ENCODE results near the gene MAD1L1. TPM values are rescaled to one million over a fixed set of nuclear protein-coding genes. Genes with fewer than 3 reads are reported as not detected.
A peak's percentile ranks its signal among the peaks of the same experiment; 100 is the strongest.

MAD1L1 gene
- total and polyA plus RNA-seq, 2 of the 8 experiments (the other 6 are each of a cell fraction or from before 2014, with no cell fraction given) = 40.4 to 44.6 TPM

DNA sequence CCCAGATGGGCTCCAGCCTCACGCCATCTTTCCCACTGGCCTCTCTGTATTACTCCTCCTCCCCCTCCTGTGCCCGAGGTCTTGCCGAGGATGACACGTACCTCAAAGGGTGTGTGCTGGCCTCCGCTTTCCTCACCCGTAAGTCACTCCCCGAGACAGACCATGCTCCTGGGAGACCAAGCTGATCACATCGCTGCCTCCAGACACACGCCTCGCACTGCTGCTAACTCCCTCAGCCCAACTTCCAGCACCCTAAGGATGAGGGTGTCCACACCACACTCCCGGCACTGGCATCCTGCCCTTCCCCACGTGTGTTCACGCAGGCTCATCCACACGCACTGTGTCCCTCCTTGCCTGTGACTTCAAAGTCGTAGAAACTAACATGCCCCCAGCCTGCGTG, 24.0 kb downstream of the MAD1L1 start:
- Histone ChIP-seq H2BK12ac (ENCODE audit: low read depth, low read length) (no peak overlapping the region), H3K23ac (ENCODE audit: insufficient read length) (no peak overlapping the region), H3K9me3 (ENCODE audit: insufficient read depth in 2 of 2, low read depth in 1 of 2, low read length in 1 of 2) (no peaks in the 10 kb centered on the region), H4K8ac (ENCODE audit: extremely low read depth, insufficient read depth, low read length) (no peak overlapping the region; the same call in 1 of the 2 replicates), H4K20me1 (replicated peaks in 1 of 2; ENCODE audit: control insufficient read depth in 1 of 2, insufficient read depth in 2 of 2, low read length in 2 of 2) (peaks cover 3 to 25% of the 10 kb centered on the region in 2 experiments), H3K14ac (ENCODE audit: insufficient read length) (no peak overlapping the region), H3K56ac (replicated peaks; ENCODE audit: insufficient read length, low read depth, low read length) (no peak overlapping the region), H2BK5ac (ENCODE audit: low read depth, low read length) (peak overlapping the region; percentile 61), H3K36me3 (ENCODE audit: control insufficient read depth in 2 of 4, insufficient read depth in 4 of 4, low read length in 3 of 4) (peaks cover 8 to 34% (median 23%) of the 10 kb centered on the region in 4 experiments; a peak in 6 of 8 replicates), H2BK20ac (ENCODE audit: low read length) (no peak overlapping the region), H2AFZ (ENCODE audit: low read length) (no peak overlapping the region), H3K4me2 (ENCODE audit: insufficient read depth in 1 of 2, low read depth in 2 of 2, low read length in 2 of 2) (no peak overlapping the region), H3K23me2 (ENCODE audit: low read depth, low read length) (no peaks in the 10 kb centered on the region), H2AK5ac (ENCODE audit: low read depth, low read length) (no peak overlapping the region), H3K4me3 (ENCODE audit: extremely low read depth in 1 of 4, insufficient read depth in 2 of 4, low read depth in 3 of 4, low read length in 4 of 4) (no peak overlapping the region), H3K27me3 (replicated peaks in 1 of 4; ENCODE audit: control insufficient read depth in 3 of 4, extremely low read depth in 1 of 4, insufficient read depth in 3 of 4, low read length in 3 of 4) (no peaks in the 10 kb centered on the region), H3K4ac (replicated peaks; ENCODE audit: insufficient read length, low read depth, low read length) (no peak overlapping the region), H3K9ac (replicated peaks in 1 of 4; ENCODE audit: extremely low read depth in 1 of 4, low read depth in 3 of 4, low read length in 3 of 4) (no peak overlapping the region), H3K4me1 (replicated peaks in 1 of 4; ENCODE audit: control insufficient read depth in 3 of 4, insufficient read depth in 4 of 4, low read length in 3 of 4) (no peaks in the 10 kb centered on the region), H3K79me2 (ENCODE audit: control insufficient read depth in 1 of 2, insufficient read depth in 2 of 2, low read length in 2 of 2) (peaks cover 0 to 3% of the 10 kb centered on the region in 2 experiments; a peak in 1 of 4 replicates), H4K5ac (ENCODE audit: insufficient read length, low read depth, low read length) (no peak overlapping the region), H3K18ac (ENCODE audit: extremely low read depth, low read length) (no peak overlapping the region), H3K27ac (ENCODE audit: low read depth, low read length) (no peak overlapping the region), H2BK15ac (ENCODE audit: low read length) (no peak overlapping the region), H2BK120ac (replicated peaks; ENCODE audit: low read depth, low read length) (no peak overlapping the region), H3K79me1 (ENCODE audit: low read depth, low read length) (no peaks in the 10 kb centered on the region), H4K91ac (replicated peaks; ENCODE audit: insufficient read length, low read length) (no peak overlapping the region)
- FAIRE-seq (no peak), DNase-seq (ENCODE audit: low read depth in 1 of 2, low spot score in 2 of 2) (no peak)
- TF ChIP-seq, protein P1, sequence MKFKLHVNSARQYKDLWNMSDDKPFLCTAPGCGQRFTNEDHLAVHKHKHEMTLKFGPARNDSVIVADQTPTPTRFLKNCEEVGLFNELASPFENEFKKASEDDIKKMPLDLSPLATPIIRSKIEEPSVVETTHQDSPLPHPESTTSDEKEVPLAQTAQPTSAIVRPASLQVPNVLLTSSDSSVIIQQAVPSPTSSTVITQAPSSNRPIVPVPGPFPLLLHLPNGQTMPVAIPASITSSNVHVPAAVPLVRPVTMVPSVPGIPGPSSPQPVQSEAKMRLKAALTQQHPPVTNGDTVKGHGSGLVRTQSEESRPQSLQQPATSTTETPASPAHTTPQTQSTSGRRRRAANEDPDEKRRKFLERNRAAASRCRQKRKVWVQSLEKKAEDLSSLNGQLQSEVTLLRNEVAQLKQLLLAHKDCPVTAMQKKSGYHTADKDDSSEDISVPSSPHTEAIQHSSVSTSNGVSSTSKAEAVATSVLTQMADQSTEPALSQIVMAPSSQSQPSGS (IDR thresholded peaks at IDR 0.05; ENCODE audit: low read length) = no peak
- ChIA-PET CTCF (ENCODE audit: partially characterized antibody) (interaction anchor here (1.1 to 1.7 kb wide), 11 partner anchors 11 to 168 kb away, joined by 3 to 9 read pairs (median 4); no protein-coding TSS in a partner anchor), POLR2A (ENCODE audit: partially characterized antibody) (no interaction called here)
- WGBS, 2 experiments (ENCODE audit: extremely low coverage in 1 of 2, insufficient coverage in 1 of 2, insufficient read length in 1 of 2, insufficient replicate concordance in 2 of 2, low coverage in 1 of 2, low lambda C conversion rate in 2 of 2, missing lambda C conversion rate in 1 of 2) = 92% methylated on average over 16 of the region's 16 CpGs; no CpG with 5 or more reads in 1 of the 2 experiments
